Measurements from ENCODE around the gene DCAF7.

Gene DCAF7

DNA sequence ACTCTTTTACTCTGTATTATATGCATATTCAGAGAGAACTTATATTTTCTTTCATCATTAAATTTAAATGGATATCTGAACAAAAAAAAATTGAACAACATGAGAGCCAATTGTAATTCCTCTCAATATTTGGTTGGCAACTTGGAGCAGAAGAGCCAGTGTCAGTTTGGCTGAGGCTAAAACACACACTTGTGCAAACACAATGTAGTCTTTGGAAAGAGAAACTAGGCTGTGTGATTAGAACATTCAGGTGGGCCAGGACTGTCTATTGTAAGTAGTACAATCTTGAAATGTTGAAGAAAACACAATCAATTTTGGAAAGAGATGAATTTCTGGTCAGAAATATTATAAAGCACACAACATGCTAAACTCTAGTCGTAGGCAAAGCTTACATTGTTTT lies 17.0 kb downstream of the DCAF7 start:
- Mint-ChIP-seq H3K27me3 (ENCODE audit: low read depth, poor library complexity) (no peaks in the 10 kb centered on the region), H3K27ac (no peak overlapping the region), H3K4me1 (no peaks in the 10 kb centered on the region), H3K9me3 (no peaks in the 10 kb centered on the region), H3K36me3 (ENCODE audit: low read depth) (peaks cover 14% of the 10 kb centered on the region), H3K4me3 (no peak overlapping the region)
- TF ChIP-seq CTCF (IDR thresholded peaks at IDR 0.05): no peak
- no peak for DNase-seq

- Mint-ChIP-seq H3K27me3 (ENCODE audit: low read depth, poor library complexity) (no peaks in the 10 kb centered on the region), H3K4me3 (no peak overlapping the region), H3K27ac (peak overlapping the region; percentile 81), H3K4me1 (no peaks in the 10 kb centered on the region), H3K36me3 (ENCODE audit: low read depth) (peaks cover 14% of the 10 kb centered on the region), H3K9me3 (no peaks in the 10 kb centered on the region)
- no peak for TF ChIP-seq CTCF (IDR thresholded peaks at IDR 0.05)
- DNase-seq: no peak
These were observed 18.3 kb downstream of the DCAF7 start for GRCh38 chr17:63568563-63568962.

- Mint-ChIP-seq H3K4me1 (no peaks in the 10 kb centered on the region), H3K9me3 (no peaks in the 10 kb centered on the region), H3K27ac (peak overlapping the region; percentile 2), H3K4me3 (no peak overlapping the region), H3K27me3 (ENCODE audit: low read depth, poor library complexity) (no peaks in the 10 kb centered on the region), H3K36me3 (ENCODE audit: low read depth) (peaks cover 8% of the 10 kb centered on the region)
- no peak for DNase-seq
- TF ChIP-seq CTCF (IDR thresholded peaks at IDR 0.05): no peak
These were observed 21.5 kb downstream of the DCAF7 start for GRCh38 chr17:63571632-63572310.

DNA sequence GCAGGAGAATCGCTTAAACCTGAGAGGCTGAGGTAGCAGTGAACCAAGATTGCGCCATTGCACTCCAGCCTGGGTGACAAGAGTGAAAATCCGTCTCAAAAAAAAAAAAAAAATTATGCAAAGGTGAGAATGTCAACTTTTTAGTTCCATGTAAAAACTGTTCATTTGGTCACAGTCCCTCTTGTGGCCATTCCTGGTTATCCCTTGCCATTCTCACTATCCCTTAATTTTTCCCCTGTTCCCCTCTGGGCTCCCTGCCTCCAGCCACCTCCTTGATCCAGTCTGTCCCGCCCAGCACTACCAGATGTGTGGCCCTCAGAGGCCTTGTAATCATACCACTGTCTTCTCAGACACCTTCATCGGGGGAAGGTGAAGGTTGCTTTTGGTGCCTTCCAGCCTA lies 23.4 kb downstream of the DCAF7 start:
- H3K27me3 Mint-ChIP-seq (ENCODE audit: low read depth, poor library complexity): no peaks in the 10 kb centered on the region
- H3K27ac Mint-ChIP-seq: no peak overlapping the region
- DNase-seq: no peak
- no peak overlapping the region for H3K4me3 Mint-ChIP-seq
- H3K4me1 Mint-ChIP-seq: no peaks in the 10 kb centered on the region
- H3K36me3 Mint-ChIP-seq (ENCODE audit: low read depth): no peaks in the 10 kb centered on the region
- TF ChIP-seq CTCF (IDR thresholded peaks at IDR 0.05): peak; percentile 37
- no peaks in the 10 kb centered on the region for H3K9me3 Mint-ChIP-seq

- Mint-ChIP-seq H3K4me1 (peaks cover 8% of the 10 kb centered on the region), H3K36me3 (ENCODE audit: low read depth) (peaks cover 34% of the 10 kb centered on the region), H3K27me3 (ENCODE audit: low read depth, poor library complexity) (no peaks in the 10 kb centered on the region), H3K27ac (no peak overlapping the region), H3K4me3 (no peak overlapping the region), H3K9me3 (no peaks in the 10 kb centered on the region)
- no peak for DNase-seq
- no peak for TF ChIP-seq CTCF (IDR thresholded peaks at IDR 0.05)
These were observed 27.9 kb downstream of the DCAF7 start for GRCh38 chr17:63578027-63578768.

GRCh38 chr17:63578769-63579111 lies 28.5 kb downstream of the DCAF7 start:
- H3K4me3 Mint-ChIP-seq: no peak overlapping the region
- no peak overlapping the region for H3K27ac Mint-ChIP-seq
- H3K27me3 Mint-ChIP-seq (ENCODE audit: low read depth, poor library complexity): no peaks in the 10 kb centered on the region
- peaks cover 40% of the 10 kb centered on the region for H3K36me3 Mint-ChIP-seq (ENCODE audit: low read depth)
- no peaks in the 10 kb centered on the region for H3K9me3 Mint-ChIP-seq
- TF ChIP-seq CTCF (IDR thresholded peaks at IDR 0.05): no peak
- DNase-seq: no peak
- H3K4me1 Mint-ChIP-seq: peaks cover 9% of the 10 kb centered on the region

Data from nephron progenitor cell (in vitro differentiated cells).